Activated CD4-positive, alpha-beta T cell treated with anti-CD3 and anti-CD28 coated beads, Interleukin-2, amount 50 U/mL, for 24 hours (primary cell): ENCODE measurements around the gene CORIN.

ENCODE experiments used
- DNase-seq, 2 donors: peaks; one replicate each; pipeline ENCODE4 v3.0.0-alpha.2; 2020; ENCODE audit warnings: low read depth in 1 of 2, low spot score in 1 of 2

Gene CORIN

GRCh38 chr4:47647544-47647943 lies 190.3 kb downstream of the CORIN start:
- DNase-seq: no peak

- no peak for DNase-seq
Observed at GRCh38 chr4:47647029-47647428, 190.8 kb downstream of the CORIN start.

GRCh38 chr4:47646372-47646771 lies 191.5 kb downstream of the CORIN start:
- DNase-seq: no peak

GRCh38 chr4:47643845-47644244 lies 194.0 kb downstream of the CORIN start:
- no peak for DNase-seq

GRCh38 chr4:47642985-47643760 lies 194.7 kb downstream of the CORIN start:
- no peak for DNase-seq

- DNase-seq: no peak
Observed at GRCh38 chr4:47642191-47642830, 195.6 kb downstream of the CORIN start.

GRCh38 chr4:47641755-47642154 lies 196.1 kb downstream of the CORIN start:
- DNase-seq: no peak

GRCh38 chr4:47640911-47641310 lies 197.0 kb downstream of the CORIN start:
- DNase-seq: no peak

- DNase-seq: no peak
Observed at GRCh38 chr4:47639531-47639930, 198.3 kb downstream of the CORIN start.

- DNase-seq: no peak
Observed at GRCh38 chr4:47631161-47631560, 206.7 kb downstream of the CORIN start.

- no peak for DNase-seq
Observed at GRCh38 chr4:47624031-47624441, 213.8 kb downstream of the CORIN start.

- DNase-seq: no peak
Observed at GRCh38 chr4:47621181-47621580, 216.7 kb downstream of the CORIN start.

GRCh38 chr4:47619691-47620090 lies 218.2 kb downstream of the CORIN start:
- no peak for DNase-seq

- DNase-seq: no peak
Observed at GRCh38 chr4:47617607-47618006, 220.3 kb downstream of the CORIN start.

- no peak for DNase-seq
Observed at GRCh38 chr4:47615385-47615784, 222.5 kb downstream of the CORIN start.

GRCh38 chr4:47612116-47613023 lies 225.5 kb downstream of the CORIN start:
- no peak for DNase-seq

- DNase-seq: no peak
Observed at GRCh38 chr4:47606482-47606881, 231.4 kb downstream of the CORIN start.

GRCh38 chr4:47598896-47599295 lies 239.0 kb downstream of the CORIN start:
- no peak for DNase-seq

- no peak for DNase-seq
Observed at GRCh38 chr4:47598320-47598719, 239.5 kb downstream of the CORIN start.

- no peak for DNase-seq
Observed at GRCh38 chr4:47597696-47598095, 240.2 kb downstream of the CORIN start.

- DNase-seq: no peak
Observed at GRCh38 chr4:47590325-47590724, 247.5 kb downstream of the CORIN start.

- DNase-seq: no peak
Observed at GRCh38 chr4:47579235-47579634, 258.6 kb downstream of the CORIN start.
